ENCODE data around the gene USP30. TPM values are rescaled to one million over a fixed set of nuclear protein-coding genes. Genes with fewer than 3 reads are reported as not detected.

USP30 gene
- total and polyA plus RNA-seq, 9 of the 15 experiments (the other 6 are each of a cell fraction or from before 2014, with no cell fraction given), result 1.4 to 15.2 (median 7.0) TPM

DNA sequence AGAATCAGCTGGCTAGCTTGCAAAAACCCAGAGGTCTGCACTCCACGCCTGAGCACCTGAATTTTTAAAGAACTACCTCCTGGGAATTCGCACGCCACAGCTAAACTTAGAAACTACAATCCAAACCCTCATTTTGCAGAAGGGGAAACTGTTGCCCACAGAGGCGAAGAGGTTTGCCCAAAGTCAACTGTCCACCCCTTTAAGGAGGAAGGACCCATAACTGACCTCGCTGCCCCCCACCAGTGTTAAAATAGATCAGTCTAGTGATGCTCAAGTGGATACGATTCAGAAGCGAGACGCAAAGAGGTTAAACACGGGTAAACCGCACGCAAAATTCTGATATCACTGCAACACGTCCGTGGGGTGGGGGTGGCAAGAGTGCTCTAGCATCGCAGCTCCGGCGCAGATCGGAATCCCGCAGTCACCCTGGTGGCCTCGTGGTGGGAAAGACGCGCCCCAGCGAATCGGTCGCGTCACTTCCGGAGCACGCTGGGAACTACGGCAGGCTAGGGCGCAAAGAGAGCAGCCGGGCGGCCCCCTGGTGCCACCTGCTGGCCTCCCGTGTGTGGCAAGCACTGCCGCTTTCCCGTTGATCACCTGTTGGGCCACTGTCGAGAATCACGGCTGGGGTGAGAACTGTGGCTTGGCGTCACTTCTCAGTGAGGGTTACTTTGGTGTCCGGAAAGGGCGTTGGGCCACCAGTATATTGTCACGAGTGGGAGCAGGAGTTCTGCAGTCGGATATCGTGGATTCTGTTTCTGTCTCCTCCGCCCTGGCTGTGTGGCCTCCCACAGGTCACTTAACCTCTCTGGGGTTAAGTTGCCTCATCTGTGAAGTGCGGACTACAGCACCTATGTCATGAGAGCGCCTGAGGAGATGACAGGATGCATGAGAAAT lies 40.9 kb downstream of the USP30 start, which contains the start of gene ALKBH2 (continued):
- TF ChIP-seq, protein P1, sequence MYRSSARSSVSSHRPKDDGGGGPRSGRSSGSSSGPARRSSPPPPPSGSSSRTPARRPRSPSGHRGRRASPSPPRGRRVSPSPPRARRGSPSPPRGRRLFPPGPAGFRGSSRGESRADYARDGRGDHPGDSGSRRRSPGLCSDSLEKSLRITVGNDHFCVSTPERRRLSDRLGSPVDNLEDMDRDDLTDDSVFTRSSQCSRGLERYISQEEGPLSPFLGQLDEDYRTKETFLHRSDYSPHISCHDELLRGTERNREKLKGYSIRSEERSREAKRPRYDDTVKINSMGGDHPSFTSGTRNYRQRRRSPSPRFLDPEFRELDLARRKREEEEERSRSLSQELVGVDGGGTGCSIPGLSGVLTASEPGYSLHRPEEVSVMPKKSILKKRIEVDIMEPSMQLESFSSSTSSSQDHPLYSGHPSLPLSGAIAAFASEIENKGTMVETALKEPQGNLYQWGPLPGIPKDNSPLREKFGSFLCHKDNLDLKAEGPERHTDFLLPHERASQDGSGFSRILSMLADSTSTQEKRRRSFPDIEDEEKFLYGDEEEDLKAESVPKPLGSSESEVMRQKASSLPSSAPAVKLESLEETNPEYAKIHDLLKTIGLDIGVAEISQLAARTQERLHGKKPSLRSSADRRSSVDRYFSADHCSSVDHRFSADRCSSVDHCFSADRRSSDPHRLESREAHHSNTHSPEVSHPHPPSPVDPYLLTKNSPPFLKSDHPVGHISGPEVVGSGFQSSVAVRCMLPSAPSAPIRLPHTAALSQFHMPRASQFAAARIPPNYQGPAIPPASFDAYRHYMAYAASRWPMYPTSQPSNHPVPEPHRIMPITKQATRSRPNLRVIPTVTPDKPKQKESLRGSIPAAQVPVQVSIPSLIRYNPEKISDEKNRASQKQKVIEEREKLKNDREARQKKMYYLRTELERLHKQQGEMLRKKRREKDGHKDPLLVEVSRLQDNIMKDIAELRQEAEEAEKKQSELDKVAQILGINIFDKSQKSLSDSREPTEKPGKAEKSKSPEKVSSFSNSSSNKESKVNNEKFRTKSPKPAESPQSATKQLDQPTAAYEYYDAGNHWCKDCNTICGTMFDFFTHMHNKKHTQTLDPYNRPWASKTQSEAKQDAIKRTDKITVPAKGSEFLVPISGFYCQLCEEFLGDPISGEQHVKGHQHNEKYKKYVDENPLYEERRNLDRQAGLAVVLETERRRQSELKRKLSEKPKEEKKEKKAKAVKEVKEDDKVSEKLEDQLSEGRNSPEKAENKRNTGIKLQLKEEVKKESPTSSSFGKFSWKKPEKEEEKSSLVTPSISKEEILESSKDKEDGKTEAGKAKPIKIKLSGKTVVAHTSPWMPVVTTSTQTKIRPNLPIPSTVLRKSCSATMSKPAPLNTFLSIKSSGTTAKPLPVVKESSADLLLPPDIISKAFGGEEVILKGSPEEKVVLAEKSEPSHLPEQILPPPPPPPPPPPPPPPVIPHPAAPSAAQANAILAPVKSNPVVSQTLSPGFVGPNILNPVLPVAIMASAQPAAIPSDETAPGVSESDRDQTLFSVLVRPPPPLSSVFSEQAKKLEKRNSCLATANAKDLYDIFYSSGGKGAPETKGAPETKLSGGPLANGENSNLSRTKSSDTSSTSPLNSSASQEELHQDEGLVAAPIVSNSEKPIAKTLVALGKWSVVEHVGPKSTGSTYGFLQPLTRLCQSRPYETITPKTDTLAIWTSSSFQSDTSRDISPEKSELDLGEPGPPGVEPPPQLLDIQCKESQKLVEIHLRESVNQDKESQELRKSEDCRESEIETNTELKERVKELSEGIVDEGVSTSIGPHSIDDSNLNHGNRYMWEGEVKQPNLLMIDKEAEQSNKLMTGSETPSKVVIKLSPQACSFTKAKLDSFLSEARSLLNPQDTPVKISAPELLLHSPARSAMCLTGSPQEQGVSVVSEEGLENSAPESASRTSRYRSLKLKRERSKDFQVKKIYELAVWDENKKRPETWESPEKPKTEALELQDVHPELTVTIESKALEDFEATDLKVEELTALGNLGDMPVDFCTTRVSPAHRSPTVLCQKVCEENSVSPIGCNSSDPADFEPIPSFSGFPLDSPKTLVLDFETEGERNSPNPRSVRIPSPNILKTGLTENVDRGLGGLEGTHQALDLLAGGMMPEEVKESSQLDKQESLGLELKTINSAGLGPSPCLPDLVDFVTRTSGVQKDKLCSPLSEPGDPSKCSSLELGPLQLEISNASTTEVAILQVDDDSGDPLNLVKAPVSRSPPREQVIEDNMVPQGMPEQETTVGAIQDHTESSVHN (IDR thresholded peaks at IDR 0.05; ENCODE audit: borderline replicate concordance in 1 of 2, low read depth in 1 of 2), result no peak
- TF ChIP-seq, protein P2, sequence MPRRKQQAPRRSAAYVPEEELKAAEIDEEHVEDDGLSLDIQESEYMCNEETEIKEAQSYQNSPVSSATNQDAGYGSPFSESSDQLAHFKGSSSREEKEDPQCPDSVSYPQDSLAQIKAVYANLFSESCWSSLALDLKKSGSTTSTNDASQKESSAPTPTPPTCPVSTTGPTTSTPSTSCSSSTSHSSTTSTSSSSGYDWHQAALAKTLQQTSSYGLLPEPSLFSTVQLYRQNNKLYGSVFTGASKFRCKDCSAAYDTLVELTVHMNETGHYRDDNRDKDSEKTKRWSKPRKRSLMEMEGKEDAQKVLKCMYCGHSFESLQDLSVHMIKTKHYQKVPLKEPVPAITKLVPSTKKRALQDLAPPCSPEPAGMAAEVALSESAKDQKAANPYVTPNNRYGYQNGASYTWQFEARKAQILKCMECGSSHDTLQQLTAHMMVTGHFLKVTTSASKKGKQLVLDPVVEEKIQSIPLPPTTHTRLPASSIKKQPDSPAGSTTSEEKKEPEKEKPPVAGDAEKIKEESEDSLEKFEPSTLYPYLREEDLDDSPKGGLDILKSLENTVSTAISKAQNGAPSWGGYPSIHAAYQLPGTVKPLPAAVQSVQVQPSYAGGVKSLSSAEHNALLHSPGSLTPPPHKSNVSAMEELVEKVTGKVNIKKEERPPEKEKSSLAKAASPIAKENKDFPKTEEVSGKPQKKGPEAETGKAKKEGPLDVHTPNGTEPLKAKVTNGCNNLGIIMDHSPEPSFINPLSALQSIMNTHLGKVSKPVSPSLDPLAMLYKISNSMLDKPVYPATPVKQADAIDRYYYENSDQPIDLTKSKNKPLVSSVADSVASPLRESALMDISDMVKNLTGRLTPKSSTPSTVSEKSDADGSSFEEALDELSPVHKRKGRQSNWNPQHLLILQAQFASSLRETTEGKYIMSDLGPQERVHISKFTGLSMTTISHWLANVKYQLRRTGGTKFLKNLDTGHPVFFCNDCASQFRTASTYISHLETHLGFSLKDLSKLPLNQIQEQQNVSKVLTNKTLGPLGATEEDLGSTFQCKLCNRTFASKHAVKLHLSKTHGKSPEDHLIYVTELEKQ (CRISPR knock-in tag; IDR thresholded peaks at IDR 0.05), result no peak
- TF ChIP-seq, protein P3, sequence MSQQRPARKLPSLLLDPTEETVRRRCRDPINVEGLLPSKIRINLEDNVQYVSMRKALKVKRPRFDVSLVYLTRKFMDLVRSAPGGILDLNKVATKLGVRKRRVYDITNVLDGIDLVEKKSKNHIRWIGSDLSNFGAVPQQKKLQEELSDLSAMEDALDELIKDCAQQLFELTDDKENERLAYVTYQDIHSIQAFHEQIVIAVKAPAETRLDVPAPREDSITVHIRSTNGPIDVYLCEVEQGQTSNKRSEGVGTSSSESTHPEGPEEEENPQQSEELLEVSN (IDR thresholded peaks at IDR 0.05; ENCODE audit: borderline replicate concordance in 1 of 2, extremely low read depth in 1 of 2, insufficient read depth in 1 of 2, insufficient read length in 1 of 2, low read depth in 1 of 2, low read length in 1 of 2, poor library complexity in 1 of 2, severe bottlenecking in 1 of 2), result peak; percentile 100
- TF ChIP-seq, protein P4, sequence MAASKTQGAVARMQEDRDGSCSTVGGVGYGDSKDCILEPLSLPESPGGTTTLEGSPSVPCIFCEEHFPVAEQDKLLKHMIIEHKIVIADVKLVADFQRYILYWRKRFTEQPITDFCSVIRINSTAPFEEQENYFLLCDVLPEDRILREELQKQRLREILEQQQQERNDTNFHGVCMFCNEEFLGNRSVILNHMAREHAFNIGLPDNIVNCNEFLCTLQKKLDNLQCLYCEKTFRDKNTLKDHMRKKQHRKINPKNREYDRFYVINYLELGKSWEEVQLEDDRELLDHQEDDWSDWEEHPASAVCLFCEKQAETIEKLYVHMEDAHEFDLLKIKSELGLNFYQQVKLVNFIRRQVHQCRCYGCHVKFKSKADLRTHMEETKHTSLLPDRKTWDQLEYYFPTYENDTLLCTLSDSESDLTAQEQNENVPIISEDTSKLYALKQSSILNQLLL (CRISPR knock-in tag; IDR thresholded peaks at IDR 0.05; ENCODE audit: borderline replicate concordance), result no peak
- no peak for TF ChIP-seq HSF4 (CRISPR knock-in tag; IDR thresholded peaks at IDR 0.05; ENCODE audit: borderline replicate concordance)
- peak; percentile 71; the same call in 1 of the 2 replicates for TF ChIP-seq GTF2F1 (IDR thresholded peaks at IDR 0.05; ENCODE audit: low read depth, low read length)
- TF ChIP-seq STAT5A (IDR thresholded peaks at IDR 0.05; ENCODE audit: borderline replicate concordance, low read length), result 0 out of 2 replicates have a peak, but pooled peaks have one; percentile 31
- TF ChIP-seq, protein P5, sequence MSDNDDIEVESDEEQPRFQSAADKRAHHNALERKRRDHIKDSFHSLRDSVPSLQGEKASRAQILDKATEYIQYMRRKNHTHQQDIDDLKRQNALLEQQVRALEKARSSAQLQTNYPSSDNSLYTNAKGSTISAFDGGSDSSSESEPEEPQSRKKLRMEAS (CRISPR knock-in tag; IDR thresholded peaks at IDR 0.05), result peak; percentile 98
- TF ChIP-seq ELF2 (CRISPR knock-in tag; IDR thresholded peaks at IDR 0.05), result no peak
- no peak for TF ChIP-seq ZNF436 (CRISPR knock-in tag; IDR thresholded peaks at IDR 0.05)

Data from K562 (cell line).